GM19023 (cell line): ENCODE results near the gene ANKRD11.
"Not testable (repeated sequence)": the region's sequence is repeated elsewhere in the genome, so short reads cannot be mapped to it uniquely, and the experiment has no call there.

ENCODE experiments used
- ATAC-seq: cut with Tn5 transposase; IDR thresholded peaks from one replicate; pipeline ENCODE4 v1.9.1; 2021; ENCODE audit warnings: mild to moderate bottlenecking, moderate library complexity; ENCODE audit not compliant: unreplicated experiment

ANKRD11 gene

GRCh38 chr16:89306457-89307420 is 183.6 kb downstream of the ANKRD11 start:
- not testable (repeated sequence) for ATAC-seq

GRCh38 chr16:89304941-89305705 is 185.2 kb downstream of the ANKRD11 start:
- ATAC-seq: no peak

GRCh38 chr16:89304181-89304851 is 186.0 kb downstream of the ANKRD11 start:
- ATAC-seq: no peak

GRCh38 chr16:89303617-89304016 is 186.7 kb downstream of the ANKRD11 start:
- no peak for ATAC-seq

- ATAC-seq: no peak
Measured at GRCh38 chr16:89300976-89301360, 189.4 kb downstream of the ANKRD11 start.

GRCh38 chr16:89300311-89300975 is 189.9 kb downstream of the ANKRD11 start:
- no peak for ATAC-seq

GRCh38 chr16:89299357-89300111 is 190.8 kb downstream of the ANKRD11 start:
- ATAC-seq: not testable (repeated sequence)

- ATAC-seq: no peak
Measured at GRCh38 chr16:89298623-89299225, 191.6 kb downstream of the ANKRD11 start.

- ATAC-seq: no peak
Measured at GRCh38 chr16:89297910-89298545, 192.3 kb downstream of the ANKRD11 start.

- ATAC-seq: no peak
Measured at GRCh38 chr16:89297156-89297874, 193.0 kb downstream of the ANKRD11 start.

GRCh38 chr16:89295915-89296314 is 194.4 kb downstream of the ANKRD11 start:
- no peak for ATAC-seq

GRCh38 chr16:89295071-89295900 is 195.1 kb downstream of the ANKRD11 start:
- no peak for ATAC-seq

- ATAC-seq: no peak
Measured at GRCh38 chr16:89294486-89294885, 195.9 kb downstream of the ANKRD11 start.

GRCh38 chr16:89293276-89294143 is 196.9 kb downstream of the ANKRD11 start:
- ATAC-seq: no peak

- ATAC-seq: no peak
Measured at GRCh38 chr16:89292443-89293078, 197.8 kb downstream of the ANKRD11 start.

- no peak for ATAC-seq
Measured at GRCh38 chr16:89291776-89292175, 198.6 kb downstream of the ANKRD11 start.
